NT2/D1 (cell line): ENCODE measurements around the gene MVK.

Experiments
- SUZ12 ChIP-seq: IDR thresholded peaks from 2 replicates; pipeline ENCODE4 v1.6.1; 2011; ENCODE audit not compliant: insufficient read length, insufficient read depth; ENCODE audit errors: extremely low read depth
- YY1 ChIP-seq: IDR thresholded peaks from 2 replicates; pipeline ENCODE4 v1.6.1; 2011; ENCODE audit not compliant: insufficient read length, insufficient read depth
- ZNF274 ChIP-seq: IDR thresholded peaks from 2 replicates; pipeline ENCODE4 v1.6.1; 2011; ENCODE audit warnings: mild to moderate bottlenecking, low read depth, low read length

GRCh38 chr12:109642506-109643132 is 69.0 kb downstream of the MVK start:
- no peak for TF ChIP-seq ZNF274
- TF ChIP-seq SUZ12, result no peak
- TF ChIP-seq YY1, result no peak
